GM12878 (cell line): ENCODE data around the gene RIMS3. TPM values are rescaled to one million over a fixed set of nuclear protein-coding genes. Genes with fewer than 3 reads are reported as not detected.

ENCODE experiments used
- ATAC-seq: fragments of 200-7000 bp; cut with Tn5 transposase; 3 replicates; pipeline ENCODE4 v1.9.1; 2020; ENCODE audit warnings: mild to moderate bottlenecking, moderate library complexity
- BruUV-seq: library from RNA; stranded (reverse); fragments of 400-500 nt; replicated peaks from 2 replicates; lab custom pipeline; 2021; lab: Mats Ljungman, UMichigan
- CTCF ChIA-PET: fragments of 300-600 bp; sonication (Branson Sonifier 250); formaldehyde crosslinking; extraction: SDS; loops from one replicate; lab custom pipeline; 2021; ENCODE audit warnings: inconsistent platforms; lab: Yijun Ruan, JAX
- POLR2A ChIA-PET: fragments of 350-600 bp; formaldehyde crosslinking; extraction: SDS; loops from one replicate; lab custom pipeline; 2021; ENCODE audit warnings: inconsistent platforms; lab: Charles Lee
- RAD21 ChIA-PET: fragments of 300-600 bp; sonication (Branson Sonifier 250); formaldehyde crosslinking; loops from one replicate; lab custom pipeline; 2023; ENCODE audit warnings: antibody characterized with exemption; ENCODE audit not compliant: unreplicated experiment; lab: Charles Lee
- SMC1A ChIA-PET: fragments of 300-600 bp; sonication (Branson Sonifier 250); formaldehyde crosslinking; loops from one replicate; lab custom pipeline; 2023; ENCODE audit not compliant: unreplicated experiment, uncharacterized antibody; lab: Charles Lee
- DNase-seq: peaks from one replicate; pipeline ENCODE4 v3.0.0-alpha.2; 2011; ENCODE audit warnings: low read depth, low spot score
- FAIRE-seq: peaks from 3 replicates; lab custom pipeline; 2011; peaks lifted over from hg19 to GRCh38; lab: Jason Lieb, UNC
- H2AFZ ChIP-seq: 2 replicates; pipeline ENCODE4 v1.6.0; 2011; ENCODE audit warnings: low read depth, low read length, control low read depth; ENCODE audit not compliant: control insufficient read depth
- H3K27ac ChIP-seq: 2 replicates; pipeline ENCODE4 v1.5.1; 2011; ENCODE audit warnings: control low read depth; ENCODE audit not compliant: control insufficient read depth, insufficient read depth
- H3K27me3 ChIP-seq, 2 experiments: replicated peaks in 1 of 2; 2 replicates each; pipeline versions ENCODE4 v1.6.0 to v1.6.1; 2011; ENCODE audit warnings: low read length in 1 of 2; ENCODE audit not compliant: control insufficient read depth in 2 of 2, insufficient read depth in 2 of 2
- H3K36me3 ChIP-seq, 2 experiments: 2 replicates each; pipeline ENCODE4 v1.5.1; 2011; ENCODE audit warnings: low read length in 1 of 2; ENCODE audit not compliant: control insufficient read depth in 2 of 2, insufficient read depth in 2 of 2
- H3K4me1 ChIP-seq: 2 replicates; pipeline ENCODE4 v1.6.1; 2011; ENCODE audit warnings: mild to moderate bottlenecking, low read length, moderate library complexity, mixed read lengths; ENCODE audit not compliant: control insufficient read depth, insufficient read depth
- H3K4me2 ChIP-seq: 2 replicates; pipeline ENCODE4 v1.6.0; 2011; ENCODE audit warnings: control low read depth; ENCODE audit not compliant: control insufficient read depth, insufficient read depth
- H3K4me3 ChIP-seq: fragments of 200-600 bp; sonication (generic); 2 replicates; pipeline ENCODE4 v1.5.1; 2016
- H3K79me2 ChIP-seq: 2 replicates; pipeline ENCODE4 v1.6.0; 2011; ENCODE audit warnings: low read length; ENCODE audit not compliant: control insufficient read depth, insufficient read depth
- H3K9ac ChIP-seq: 2 replicates; pipeline ENCODE4 v1.8.0; 2011; ENCODE audit warnings: low read length, control low read depth, mixed read lengths; ENCODE audit not compliant: control insufficient read depth, insufficient read depth
- H3K9me3 ChIP-seq: replicated peaks from 3 replicates; pipeline ENCODE4 v1.5.1; 2011; ENCODE audit warnings: mild to moderate bottlenecking, low read length; ENCODE audit not compliant: control insufficient read depth, insufficient read depth
- H4K20me1 ChIP-seq: 2 replicates; pipeline ENCODE4 v1.6.0; 2011; ENCODE audit not compliant: control insufficient read depth, insufficient read depth
- ASH2L ChIP-seq: fragments of 300-600, 200-600 bp; sonication (generic); IDR thresholded peaks from 2 replicates; pipeline ENCODE4 v1.6.1; 2017; ENCODE audit warnings: low read depth, mild to moderate bottlenecking, borderline replicate concordance
- BCLAF1 ChIP-seq: fragments of 450-650 bp; IDR thresholded peaks from 2 replicates; pipeline ENCODE4 v1.6.1; 2017; ENCODE audit warnings: antibody characterized with exemption, mild to moderate bottlenecking, moderate library complexity
- EED ChIP-seq: sonication (generic); IDR thresholded peaks from 2 replicates; pipeline ENCODE4 v1.6.1; 2016; ENCODE audit warnings: antibody characterized with exemption, low read depth
- GABPA ChIP-seq: IDR thresholded peaks from 2 replicates; pipeline ENCODE4 v1.6.1; 2014; ENCODE audit warnings: antibody characterized with exemption, low read depth, mild to moderate bottlenecking, inconsistent platforms
- MEF2B ChIP-seq: fragments of 450-650 bp; IDR thresholded peaks from 2 replicates; pipeline ENCODE4 v1.6.1; 2018; ENCODE audit warnings: mild to moderate bottlenecking, moderate library complexity; ENCODE audit not compliant: partially characterized antibody, poor library complexity, severe bottlenecking
- SPI1 ChIP-seq: IDR thresholded peaks from 2 replicates; pipeline ENCODE4 v1.6.1; 2011; ENCODE audit warnings: low read depth, mild to moderate bottlenecking, low read length, moderate library complexity, borderline replicate concordance; ENCODE audit not compliant: insufficient read depth
- SREBF2 ChIP-seq: IDR thresholded peaks from 2 replicates; pipeline ENCODE4 v1.6.1; 2012; ENCODE audit warnings: mild to moderate bottlenecking, low read length
- WGBS: methylation state at CpG from one replicate; pipeline ENCODE4 v1.1.6; 2016; ENCODE audit warnings: low lambda C conversion rate; ENCODE audit not compliant: insufficient replicate concordance, insufficient coverage; ENCODE audit errors: missing lambda C conversion rate; 5-methylcytosine and 5-hydroxymethylcytosine counted together
- in situ Hi-C: fragments of 300-500 bp; cut with MboI; formaldehyde crosslinking; loops from 9 replicates; pipeline ENCODE4 v1.14.3; 2018; ENCODE audit warnings: mixed read lengths
- intact Hi-C: fragments of 100-400 bp; cut with micrococcal nuclease; formaldehyde crosslinking; loops from one replicate; pipeline ENCODE4 v1.14.2; 2022; ENCODE audit not compliant: unreplicated experiment
- polyA plus RNA-seq, 11 experiments: library from polyadenylated mRNA; depleted of rRNA in 4 of 11; unstranded in 6 of 11; stranded (reverse) in 5 of 11; fragments of >200 nt; fragmentation: Nextera tagmentation in 4 of 11; fragmentation: Illumina TruSeq in 1 of 11; extraction: Ambion mirVana in 4 of 11; extraction: Trizol in 1 of 11; gene quantifications; 1 replicate in 1 of 11; 2 replicates in 10 of 11; pipeline versions ENCODE4 v1.2.1 to v1.2.3, GENCODE V29; 2011 to 2016; ENCODE audit warnings: inconsistent platforms in 2 of 11, missing spikeins in 2 of 11, low read depth in 1 of 11
- total RNA-seq, 4 experiments: library from RNA; depleted of rRNA in 3 of 4; stranded (reverse); fragments of >200 nt in 3 of 4; fragmentation: Illumina TruSeq in 1 of 4; extraction: Trizol in 1 of 4; gene quantifications; 2 replicates each; pipeline versions ENCODE4 v1.2.1 to v1.2.3, GENCODE V29; 2013 to 2021
- TF ChIP-seq, protein P1 (sequence below): fragments of 450-650 bp; formaldehyde crosslinking; IDR thresholded peaks from 2 replicates; pipeline ENCODE4 v1.4.0; 2022; ENCODE audit warnings: mild to moderate bottlenecking, moderate library complexity

RIMS3 gene
- total and polyA plus RNA-seq, 10 of the 15 experiments (the other 5 are each of a cell fraction or from before 2014, with no cell fraction given) = 0.02 to 4.7 (median 0.39) TPM

- H3K9me3 ChIP-seq = no peaks in the 10 kb centered on the region
- no TSS peak for BruUV-seq
- intact Hi-C loops = no loop called here
- CTCF ChIA-PET = interaction anchor here (0.9 to 2.3 kb wide), 7 partner anchors 16 to 289 kb away, joined by 3 to 12 read pairs (median 5); no protein-coding TSS in a partner anchor
- TF ChIP-seq SREBF2 = no peak
- peak; percentile 65 for TF ChIP-seq MEF2B
- TF ChIP-seq, all 136 proteins: peak for 1
- Histone ChIP-seq H2AFZ (no peak overlapping the region), H3K27ac (no peak overlapping the region), H3K4me3 (no peak overlapping the region), H3K4me2 (no peak overlapping the region), H3K9ac (no peak overlapping the region), H3K79me2 (no peaks in the 10 kb centered on the region), H3K4me1 (peaks cover 5% of the 10 kb centered on the region), H3K36me3 (no peaks in the 10 kb centered on the region), H3K27me3 (no peaks in the 10 kb centered on the region), H4K20me1 (no peaks in the 10 kb centered on the region)
- in situ Hi-C loops = no loop called here
- ChIA-PET POLR2A (no interaction called here), RAD21 (interaction anchor here (0.5 to 1.3 kb wide), 3 partner anchors 38 to 55 kb away, joined by 3 read pairs; no protein-coding TSS in a partner anchor), SMC1A (interaction anchor here (1.0 to 1.5 kb wide), 6 partner anchors 10 to 48 kb away, joined by 3 to 4 read pairs (median 4); partner anchors contain the start of gene NFYC)
- 74% methylated on average over 8 of the region's 8 CpGs for WGBS
- no peak for FAIRE-seq
- DNase-seq = no peak
- no peak for ATAC-seq
Measured at GRCh38 chr1:40663324-40664166, 1.9 kb downstream of the RIMS3 start.

DNA sequence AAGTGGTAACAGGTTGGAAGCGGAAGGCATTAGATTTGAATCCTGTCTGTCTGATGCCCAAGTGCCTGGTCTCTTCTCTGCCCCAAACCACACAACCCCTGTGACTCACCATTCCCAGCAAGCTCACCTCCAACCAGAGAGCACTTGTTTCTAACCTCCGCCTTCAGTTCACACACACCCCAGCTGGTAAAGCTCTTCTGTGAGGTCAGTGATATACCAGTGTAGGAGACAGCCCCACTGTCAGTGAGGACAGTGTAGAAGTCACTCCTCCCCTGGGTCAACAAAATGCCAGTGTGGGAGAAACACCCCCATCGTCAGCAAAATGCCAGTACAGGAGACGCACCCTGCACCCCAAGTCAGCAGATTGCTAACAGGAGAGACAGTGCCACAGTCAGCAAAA lies 2.6 kb downstream of the RIMS3 start:
- intact Hi-C loops (no loop called here), in situ Hi-C loops (no loop called here)
- 90% methylated on average over 4 of the region's 4 CpGs for WGBS
- DNase-seq = no peak
- H3K9me3 ChIP-seq = no peaks in the 10 kb centered on the region
- no peaks in the 10 kb centered on the region for H3K36me3 ChIP-seq
- CTCF ChIA-PET = interaction anchor here (1.1 to 2.3 kb wide), 6 partner anchors 15 to 290 kb away, joined by 3 to 12 read pairs (median 4); no protein-coding TSS in a partner anchor
- POLR2A ChIA-PET = no interaction called here
- H3K79me2 ChIP-seq = no peaks in the 10 kb centered on the region
- H3K27ac ChIP-seq = no peak overlapping the region
- no peak overlapping the region for H3K4me3 ChIP-seq
- TF ChIP-seq, protein P1, sequence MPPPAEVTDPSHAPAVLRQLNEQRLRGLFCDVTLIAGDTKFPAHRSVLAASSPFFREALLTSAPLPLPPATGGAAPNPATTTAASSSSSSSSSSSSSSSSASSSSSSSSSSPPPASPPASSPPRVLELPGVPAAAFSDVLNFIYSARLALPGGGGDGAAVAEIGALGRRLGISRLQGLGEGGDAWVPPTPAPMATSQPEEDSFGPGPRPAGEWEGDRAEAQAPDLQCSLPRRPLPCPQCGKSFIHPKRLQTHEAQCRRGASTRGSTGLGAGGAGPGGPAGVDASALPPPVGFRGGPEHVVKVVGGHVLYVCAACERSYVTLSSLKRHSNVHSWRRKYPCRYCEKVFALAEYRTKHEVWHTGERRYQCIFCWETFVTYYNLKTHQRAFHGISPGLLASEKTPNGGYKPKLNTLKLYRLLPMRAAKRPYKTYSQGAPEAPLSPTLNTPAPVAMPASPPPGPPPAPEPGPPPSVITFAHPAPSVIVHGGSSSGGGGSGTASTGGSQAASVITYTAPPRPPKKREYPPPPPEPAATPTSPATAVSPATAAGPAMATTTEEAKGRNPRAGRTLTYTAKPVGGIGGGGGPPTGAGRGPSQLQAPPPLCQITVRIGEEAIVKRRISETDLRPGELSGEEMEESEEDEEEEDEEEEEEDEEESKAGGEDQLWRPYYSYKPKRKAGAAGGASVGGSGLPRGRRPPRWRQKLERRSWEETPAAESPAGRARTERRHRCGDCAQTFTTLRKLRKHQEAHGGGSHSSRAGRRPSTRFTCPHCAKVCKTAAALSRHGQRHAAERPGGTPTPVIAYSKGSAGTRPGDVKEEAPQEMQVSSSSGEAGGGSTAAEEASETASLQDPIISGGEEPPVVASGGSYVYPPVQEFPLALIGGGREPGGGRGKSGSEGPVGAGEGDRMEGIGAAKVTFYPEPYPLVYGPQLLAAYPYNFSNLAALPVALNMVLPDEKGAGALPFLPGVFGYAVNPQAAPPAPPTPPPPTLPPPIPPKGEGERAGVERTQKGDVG (CRISPR knock-in tag) = no peak
- TF ChIP-seq SPI1 (no peak), BCLAF1 (no peak), ASH2L (no peak), GABPA (no peak), EED (no peak)
- no peak overlapping the region for H3K9ac ChIP-seq
- SMC1A ChIA-PET = interaction anchor here (1.0 to 1.4 kb wide), 5 partner anchors 10 to 38 kb away, joined by 3 to 4 read pairs (median 4); partner anchors contain the start of gene NFYC
- RAD21 ChIA-PET = interaction anchor here (1.0 kb wide), 1 partner anchor 38 kb away, joined by 5 read pairs; no protein-coding TSS in a partner anchor
- H3K4me2 ChIP-seq = no peak overlapping the region
- no peaks in the 10 kb centered on the region for H3K27me3 ChIP-seq
- FAIRE-seq = no peak
- no TSS peak for BruUV-seq
- H2AFZ ChIP-seq = no peak overlapping the region
- ATAC-seq = no peak
- peaks cover 3% of the 10 kb centered on the region; the same call in 1 of the 2 replicates for H3K4me1 ChIP-seq
- no peaks in the 10 kb centered on the region for H4K20me1 ChIP-seq
